Gastrocnemius medialis (tissue), 4 donors: Measurements from ENCODE around the gene ZNF865.

Experiments
- POLR2A ChIP-seq, 2 donors: fragments of 450-650 bp; IDR thresholded peaks; one replicate each; pipeline ENCODE4 v1.6.1; 2017; ENCODE audit warnings: antibody characterized with exemption in 2 of 2, mild to moderate bottlenecking in 2 of 2, moderate library complexity in 2 of 2
- TF ChIP-seq, protein P1 (sequence below), 5 experiments: fragments of 450-650 bp in 3 of 5; fragments of 200-600 bp in 2 of 5; sonication (generic) in 2 of 5; IDR thresholded peaks in 4 of 5; conservative IDR thresholded peaks in 1 of 5; 1 replicate in 4 of 5; 2 replicates in 1 of 5; pipeline ENCODE4 v1.5.1; 2016 to 2019; ENCODE audit warnings: antibody characterized with exemption in 5 of 5, mild to moderate bottlenecking in 3 of 5, moderate library complexity in 3 of 5

DNA sequence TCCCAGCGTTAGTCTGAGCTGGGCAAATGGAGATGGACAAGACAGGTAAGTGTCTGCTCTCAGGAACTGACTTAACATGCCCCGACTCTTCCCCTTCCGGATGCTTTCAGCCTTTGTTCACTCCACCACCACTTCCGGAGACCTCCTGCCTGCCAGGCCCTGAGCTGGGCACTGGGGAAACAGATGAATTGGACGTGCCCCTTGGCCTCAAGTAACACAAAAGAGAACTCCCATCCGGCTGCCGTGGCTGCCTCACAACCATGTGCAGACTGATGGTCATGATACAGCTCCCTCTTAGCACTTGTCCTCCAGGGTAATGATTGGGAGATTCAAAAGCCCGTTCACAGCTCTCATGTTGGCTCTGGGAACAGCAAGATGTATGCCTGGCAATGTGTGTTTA is 12.0 kb downstream of the ZNF865 start:
- TF ChIP-seq, protein P1, sequence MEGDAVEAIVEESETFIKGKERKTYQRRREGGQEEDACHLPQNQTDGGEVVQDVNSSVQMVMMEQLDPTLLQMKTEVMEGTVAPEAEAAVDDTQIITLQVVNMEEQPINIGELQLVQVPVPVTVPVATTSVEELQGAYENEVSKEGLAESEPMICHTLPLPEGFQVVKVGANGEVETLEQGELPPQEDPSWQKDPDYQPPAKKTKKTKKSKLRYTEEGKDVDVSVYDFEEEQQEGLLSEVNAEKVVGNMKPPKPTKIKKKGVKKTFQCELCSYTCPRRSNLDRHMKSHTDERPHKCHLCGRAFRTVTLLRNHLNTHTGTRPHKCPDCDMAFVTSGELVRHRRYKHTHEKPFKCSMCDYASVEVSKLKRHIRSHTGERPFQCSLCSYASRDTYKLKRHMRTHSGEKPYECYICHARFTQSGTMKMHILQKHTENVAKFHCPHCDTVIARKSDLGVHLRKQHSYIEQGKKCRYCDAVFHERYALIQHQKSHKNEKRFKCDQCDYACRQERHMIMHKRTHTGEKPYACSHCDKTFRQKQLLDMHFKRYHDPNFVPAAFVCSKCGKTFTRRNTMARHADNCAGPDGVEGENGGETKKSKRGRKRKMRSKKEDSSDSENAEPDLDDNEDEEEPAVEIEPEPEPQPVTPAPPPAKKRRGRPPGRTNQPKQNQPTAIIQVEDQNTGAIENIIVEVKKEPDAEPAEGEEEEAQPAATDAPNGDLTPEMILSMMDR (IDR thresholded peaks at IDR 0.05 in 4 of 5, conservative IDR thresholded peaks at IDR 0.05 in 1 of 5), result no peak
- TF ChIP-seq POLR2A (IDR thresholded peaks at IDR 0.05), result no peak
